ENCODE data around the gene SFT2D3. TPM values are rescaled to one million over a fixed set of nuclear protein-coding genes. Genes with fewer than 3 reads are reported as not detected.

Gene SFT2D3
- total RNA-seq, 2 experiments from 2014 or later: 7.5 to 8.7 TPM

DNA sequence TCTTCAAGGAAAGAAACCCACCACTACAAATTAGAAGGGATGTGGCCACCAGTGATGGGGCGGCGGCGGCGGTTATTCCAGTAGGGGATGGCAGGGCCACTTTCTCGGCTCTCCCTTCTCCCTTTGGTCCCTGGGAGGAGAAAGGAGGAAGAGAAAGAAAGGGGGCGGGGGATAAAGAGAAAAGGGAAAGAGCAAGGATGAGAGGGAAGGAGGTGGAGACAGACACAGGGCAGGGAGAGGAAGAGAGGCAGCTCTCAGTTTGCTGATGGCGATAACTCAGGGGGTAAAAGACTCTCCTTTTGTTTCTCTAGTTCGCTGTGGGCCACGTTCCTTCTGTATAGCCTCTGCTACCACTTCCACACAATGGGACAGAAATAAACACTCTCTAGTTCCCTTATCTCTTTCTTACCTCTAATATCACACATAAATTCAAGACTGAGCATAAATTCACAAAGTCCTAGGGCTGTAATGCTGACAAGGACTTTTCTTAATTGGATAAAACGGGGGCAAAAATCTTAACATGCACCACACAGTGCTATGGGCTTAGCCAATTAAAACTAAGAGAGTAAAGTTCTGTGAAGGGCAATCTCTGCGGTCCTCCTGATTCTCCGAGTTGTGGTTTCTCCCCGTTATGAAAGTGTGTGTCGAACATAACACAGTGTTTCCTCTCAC, 14.6 kb downstream of the SFT2D3 start:
- no peaks in the 10 kb centered on the region for H3K9me3 Mint-ChIP-seq
- DNase-seq (no peak), ATAC-seq (ENCODE audit: low read depth) (no peak)
- no peak overlapping the region for H3K4me3 Mint-ChIP-seq
- H3K27me3 Mint-ChIP-seq: no peaks in the 10 kb centered on the region
- H3K4me1 Mint-ChIP-seq: no peaks in the 10 kb centered on the region
- no peak overlapping the region for H3K27ac Mint-ChIP-seq
- peaks cover 13% of the 10 kb centered on the region for H3K36me3 Mint-ChIP-seq
- POLR2A ChIA-PET: interaction anchor here (0.8 kb wide), 1 partner anchor 9 kb away, joined by 3 read pairs; no protein-coding TSS in a partner anchor

DNA sequence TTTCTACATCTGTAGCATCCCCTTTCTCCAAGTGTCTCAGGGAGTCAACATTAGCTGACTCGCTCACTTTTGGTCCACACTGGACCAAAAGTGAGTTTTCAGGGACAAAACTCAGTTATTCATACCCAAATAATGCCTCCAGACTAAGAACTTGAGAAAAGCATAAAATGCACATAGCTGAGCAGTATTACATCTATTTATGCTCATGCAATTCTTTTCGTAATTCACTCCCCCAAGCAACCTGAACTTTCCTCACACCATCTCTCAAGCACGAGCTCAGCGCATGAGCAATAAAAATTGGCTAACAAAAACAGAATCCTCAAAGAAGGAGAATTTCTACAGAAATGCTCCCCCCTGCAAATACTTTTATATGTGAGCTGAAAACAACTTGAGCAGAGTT, 17.0 kb downstream of the SFT2D3 start:
- Mint-ChIP-seq H3K4me1 (peaks cover 4% of the 10 kb centered on the region), H3K27me3 (no peaks in the 10 kb centered on the region), H3K36me3 (peaks cover 24% of the 10 kb centered on the region), H3K9me3 (no peaks in the 10 kb centered on the region), H3K27ac (no peak overlapping the region), H3K4me3 (no peak overlapping the region)
- ATAC-seq (ENCODE audit: low read depth) (no peak), DNase-seq (no peak)
- POLR2A ChIA-PET: no interaction called here

DNA sequence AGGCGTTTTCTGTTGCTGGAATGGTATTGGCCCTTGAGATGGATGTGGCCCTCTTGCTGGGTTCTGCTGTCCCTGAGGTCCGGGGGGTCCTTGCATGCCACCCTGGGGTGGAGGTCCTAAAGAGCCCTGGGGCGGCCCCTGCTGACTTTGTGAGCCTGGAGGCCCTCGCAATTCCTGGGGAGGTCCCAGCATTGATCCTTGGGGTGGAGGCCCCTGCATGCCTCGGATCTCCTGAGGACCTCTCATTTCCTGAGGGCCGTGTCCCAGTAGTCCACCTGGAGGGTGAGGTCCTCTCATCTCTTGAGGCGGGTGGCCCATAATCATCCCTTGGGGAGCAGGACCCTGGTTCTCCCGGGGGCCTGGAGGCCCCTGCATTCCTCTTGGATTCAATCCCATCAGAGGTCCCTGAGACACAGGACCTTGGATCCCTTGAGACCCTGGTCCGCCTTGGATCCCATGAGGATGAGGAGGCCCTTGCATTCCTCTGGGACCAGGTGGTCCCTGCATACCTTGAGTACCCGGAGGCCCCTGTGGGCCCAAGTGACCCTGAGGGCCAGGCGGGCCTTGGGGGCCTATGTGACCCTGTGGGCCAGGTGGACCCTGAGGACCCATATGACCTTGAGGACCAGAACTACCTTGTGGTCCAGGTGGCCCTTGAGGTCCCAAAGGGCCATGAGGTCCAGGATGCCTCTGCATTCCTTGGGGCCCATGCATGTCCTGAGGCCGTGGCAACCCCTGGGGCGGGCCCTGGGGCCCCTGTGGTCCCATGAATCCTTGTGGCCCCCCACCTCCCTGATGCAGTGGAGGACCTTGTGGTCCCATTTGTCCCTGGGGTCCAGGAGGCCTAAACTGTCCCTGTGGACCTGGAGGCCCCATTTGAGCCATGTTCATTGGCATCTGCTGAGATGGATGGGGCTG, 18.3 kb downstream of the SFT2D3 start:
- H3K4me3 Mint-ChIP-seq: no peak overlapping the region
- POLR2A ChIA-PET: no interaction called here
- H3K36me3 Mint-ChIP-seq: peaks cover 25% of the 10 kb centered on the region
- H3K27ac Mint-ChIP-seq: no peak overlapping the region
- DNase-seq: no peak
- H3K27me3 Mint-ChIP-seq: no peaks in the 10 kb centered on the region
- no peak for ATAC-seq (ENCODE audit: low read depth)
- peaks cover 4% of the 10 kb centered on the region for H3K4me1 Mint-ChIP-seq
- no peaks in the 10 kb centered on the region for H3K9me3 Mint-ChIP-seq

DNA sequence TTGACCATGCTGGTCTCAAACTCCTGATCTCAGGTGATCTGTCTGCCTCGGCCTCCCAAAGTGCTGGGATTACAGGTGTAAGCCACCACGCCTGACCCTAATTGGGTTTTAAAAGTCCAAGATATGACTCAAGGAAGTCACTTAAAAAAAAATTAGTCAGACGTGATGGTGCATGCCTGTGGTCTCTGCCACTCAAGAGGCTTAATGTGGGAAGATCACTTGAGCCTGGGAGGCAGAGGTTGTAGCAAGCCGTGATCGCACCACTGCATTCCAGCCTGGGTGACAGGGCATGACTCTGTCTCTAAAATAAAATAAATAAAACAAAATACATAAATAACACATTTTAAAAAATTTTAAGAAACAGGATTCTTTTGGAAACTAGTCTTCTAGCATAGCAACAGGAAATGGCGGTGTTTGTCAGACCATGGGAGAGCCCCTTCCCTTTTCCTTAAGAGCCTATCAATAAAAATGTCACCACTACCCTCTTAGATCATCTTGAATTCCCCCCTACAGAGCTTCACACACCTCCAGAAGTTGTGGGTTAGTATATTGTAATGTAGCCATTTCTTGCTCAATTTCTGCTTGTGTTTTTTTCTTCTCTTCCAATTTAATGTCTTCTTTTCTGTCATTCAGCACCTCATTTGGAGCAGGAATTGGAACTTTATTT, 20.1 kb downstream of the SFT2D3 start:
- Mint-ChIP-seq H3K27me3 (no peaks in the 10 kb centered on the region), H3K4me3 (no peak overlapping the region), H3K9me3 (no peaks in the 10 kb centered on the region), H3K36me3 (peaks cover 28% of the 10 kb centered on the region), H3K27ac (no peak overlapping the region), H3K4me1 (peaks cover 4% of the 10 kb centered on the region)
- POLR2A ChIA-PET: no interaction called here
- DNase-seq: no peak
- no peak for ATAC-seq (ENCODE audit: low read depth)

DNA sequence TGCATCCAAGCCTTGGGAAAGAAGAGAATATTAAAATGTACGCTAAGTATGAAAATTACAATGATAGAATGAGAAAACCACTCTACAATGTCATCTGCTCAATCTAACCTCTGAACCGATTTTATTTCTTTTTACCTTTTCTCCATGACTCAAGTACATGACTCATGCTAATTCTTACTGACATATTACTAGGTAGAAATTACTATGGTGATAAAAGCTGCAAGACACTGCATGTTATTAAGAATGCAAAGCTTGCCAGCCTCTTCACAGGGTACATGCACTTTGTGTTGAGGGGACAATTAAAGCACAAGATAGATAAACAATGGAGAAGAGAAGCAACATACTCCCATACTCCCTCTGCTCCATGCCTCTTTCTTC, 20.7 kb downstream of the SFT2D3 start:
- DNase-seq (no peak), ATAC-seq (ENCODE audit: low read depth) (no peak)
- Mint-ChIP-seq H3K36me3 (peaks cover 32% of the 10 kb centered on the region), H3K4me1 (peaks cover 5% of the 10 kb centered on the region), H3K27ac (no peak overlapping the region), H3K27me3 (no peaks in the 10 kb centered on the region), H3K4me3 (no peak overlapping the region), H3K9me3 (no peaks in the 10 kb centered on the region)
- POLR2A ChIA-PET: no interaction called here

DNA sequence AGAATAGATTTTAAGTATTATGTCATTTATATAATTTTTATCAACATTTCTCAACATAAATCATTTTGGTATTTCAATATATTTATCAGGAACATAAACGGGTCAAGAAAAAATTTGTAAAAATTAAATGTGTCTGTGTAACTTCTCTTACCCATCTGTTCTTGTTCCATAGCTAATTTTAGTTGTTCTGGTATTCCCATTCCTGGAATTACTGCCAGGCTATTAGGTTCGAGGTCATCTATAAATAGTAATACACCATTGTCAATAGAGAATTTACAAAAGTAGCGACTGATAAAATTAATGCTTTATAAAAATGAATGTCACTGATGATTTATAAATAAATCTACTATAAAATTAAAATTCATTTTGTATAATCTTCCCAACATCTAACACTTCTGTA, 21.5 kb downstream of the SFT2D3 start:
- Mint-ChIP-seq H3K27me3 (no peaks in the 10 kb centered on the region), H3K9me3 (no peaks in the 10 kb centered on the region), H3K27ac (no peak overlapping the region), H3K4me3 (no peak overlapping the region), H3K36me3 (peaks cover 32% of the 10 kb centered on the region), H3K4me1 (peaks cover 5% of the 10 kb centered on the region)
- DNase-seq: no peak
- no peak for ATAC-seq (ENCODE audit: low read depth)
- POLR2A ChIA-PET: no interaction called here

DNA sequence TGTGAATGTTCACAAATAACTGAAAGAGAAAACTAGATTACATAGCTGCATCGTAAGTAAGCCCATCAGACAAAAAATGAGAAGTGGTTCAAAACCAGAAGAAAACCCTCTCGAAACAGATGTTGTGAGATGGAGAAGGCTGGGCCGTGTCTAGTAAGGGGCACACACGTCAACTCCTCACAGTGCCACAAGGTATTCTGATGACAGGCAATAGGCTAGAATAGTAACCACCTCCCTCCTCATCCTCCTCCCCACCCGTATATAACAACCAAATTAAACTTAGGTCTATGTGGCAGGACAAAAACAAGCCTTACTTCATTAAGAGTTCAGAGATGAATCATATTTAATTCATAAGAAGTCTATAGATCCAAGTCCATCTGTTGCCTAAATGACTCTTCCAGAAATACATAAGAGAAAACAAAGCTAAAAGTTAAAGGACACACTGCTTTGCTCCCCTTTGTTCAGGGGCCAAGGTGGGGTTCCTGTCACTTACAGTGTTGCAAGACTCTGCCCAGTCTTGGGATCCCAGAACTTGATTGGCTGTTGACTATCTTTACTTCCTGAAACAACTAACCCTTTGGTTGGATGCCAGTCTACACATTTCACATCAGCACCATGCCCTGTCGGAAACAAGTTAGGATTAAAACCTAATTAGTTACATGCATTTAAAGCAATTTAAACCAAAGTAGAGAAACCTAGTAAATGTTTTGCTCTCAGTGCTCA, 25.0 kb downstream of the SFT2D3 start:
- DNase-seq: no peak
- Mint-ChIP-seq H3K36me3 (peaks cover 21% of the 10 kb centered on the region), H3K4me1 (peaks cover 5% of the 10 kb centered on the region), H3K4me3 (no peak overlapping the region), H3K9me3 (no peaks in the 10 kb centered on the region), H3K27me3 (no peaks in the 10 kb centered on the region), H3K27ac (no peak overlapping the region)
- POLR2A ChIA-PET: no interaction called here
- no peak for ATAC-seq (ENCODE audit: low read depth)

DNA sequence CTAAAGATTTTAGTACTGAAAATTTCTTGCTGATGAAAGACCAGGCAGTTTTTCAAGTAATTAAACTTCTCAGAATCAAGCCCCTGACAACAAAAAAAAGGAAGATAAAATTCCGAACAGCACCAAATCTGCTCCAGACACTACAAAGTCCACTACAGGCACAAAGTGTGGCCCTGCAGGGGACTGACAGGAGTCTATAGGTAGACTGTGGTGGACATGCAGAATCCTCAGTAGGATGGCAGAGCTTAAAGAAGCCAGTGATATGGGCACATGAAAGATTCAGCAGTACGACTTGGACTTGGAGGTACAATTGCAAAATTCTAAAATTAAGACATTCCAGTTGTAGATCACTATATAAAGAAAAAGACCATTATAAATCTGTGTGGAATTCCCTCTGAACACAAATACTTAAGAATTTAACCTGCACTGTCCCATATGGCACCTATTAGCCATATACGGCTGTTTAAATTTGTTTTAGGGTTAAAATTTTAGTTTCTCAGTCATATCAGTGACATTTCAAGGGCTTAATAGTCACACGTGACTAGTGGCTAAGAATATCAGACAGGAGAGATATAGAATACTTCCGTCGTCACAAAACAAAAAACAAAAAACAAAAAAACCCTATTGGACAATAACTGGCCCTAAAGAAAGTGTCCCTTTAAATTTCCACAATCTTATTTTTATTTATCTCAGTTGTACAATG, 32.0 kb downstream of the SFT2D3 start:
- POLR2A ChIA-PET: interaction anchor here (1.3 kb wide), 1 partner anchor 31 kb away, joined by 5 read pairs; no protein-coding TSS in a partner anchor
- ATAC-seq (ENCODE audit: low read depth): no peak
- Mint-ChIP-seq H3K27ac (no peak overlapping the region), H3K4me1 (peaks cover 2% of the 10 kb centered on the region), H3K9me3 (no peaks in the 10 kb centered on the region), H3K27me3 (no peaks in the 10 kb centered on the region), H3K36me3 (peaks cover 7% of the 10 kb centered on the region), H3K4me3 (no peak overlapping the region)
- DNase-seq: no peak

DNA sequence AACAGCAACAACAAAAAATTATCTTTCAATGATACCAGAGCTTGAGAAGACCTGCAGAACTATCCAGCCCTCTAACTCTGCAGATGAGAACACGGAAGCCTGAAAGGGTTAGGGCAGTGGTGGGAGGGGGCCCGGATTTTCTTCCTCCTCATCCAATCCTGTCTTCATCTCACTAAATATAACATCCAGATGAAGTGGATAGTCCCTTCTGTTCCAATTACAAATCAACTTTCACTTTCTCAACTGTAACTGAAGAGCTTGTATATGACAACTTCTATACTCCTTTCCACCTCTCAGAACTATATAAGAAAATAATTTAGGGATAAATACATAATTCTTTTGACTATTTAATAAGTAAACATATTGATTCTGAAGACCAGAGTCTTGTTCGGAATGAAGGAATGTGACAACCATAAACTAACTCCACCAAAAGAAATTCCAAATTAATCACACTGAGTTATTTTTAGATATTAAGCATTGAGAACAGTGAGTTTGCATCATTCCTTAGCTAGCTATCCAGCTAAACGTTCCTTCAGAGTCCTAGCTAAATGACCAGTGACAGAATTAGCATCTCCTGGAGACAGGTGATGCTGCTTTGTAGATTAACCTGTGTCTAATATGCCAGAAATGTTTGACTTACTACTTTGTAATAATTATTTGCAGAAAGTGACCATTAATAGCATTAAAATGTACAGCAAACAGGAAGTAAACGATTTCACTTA, 32.7 kb downstream of the SFT2D3 start:
- no peaks in the 10 kb centered on the region for H3K9me3 Mint-ChIP-seq
- H3K4me1 Mint-ChIP-seq: peaks cover 2% of the 10 kb centered on the region
- no peak overlapping the region for H3K4me3 Mint-ChIP-seq
- H3K27ac Mint-ChIP-seq: no peak overlapping the region
- ATAC-seq (ENCODE audit: low read depth): no peak
- H3K27me3 Mint-ChIP-seq: no peaks in the 10 kb centered on the region
- H3K36me3 Mint-ChIP-seq: peaks cover 13% of the 10 kb centered on the region
- DNase-seq: no peak
- POLR2A ChIA-PET: interaction anchor here (1.3 kb wide), 1 partner anchor 32 kb away, joined by 5 read pairs; no protein-coding TSS in a partner anchor

DNA sequence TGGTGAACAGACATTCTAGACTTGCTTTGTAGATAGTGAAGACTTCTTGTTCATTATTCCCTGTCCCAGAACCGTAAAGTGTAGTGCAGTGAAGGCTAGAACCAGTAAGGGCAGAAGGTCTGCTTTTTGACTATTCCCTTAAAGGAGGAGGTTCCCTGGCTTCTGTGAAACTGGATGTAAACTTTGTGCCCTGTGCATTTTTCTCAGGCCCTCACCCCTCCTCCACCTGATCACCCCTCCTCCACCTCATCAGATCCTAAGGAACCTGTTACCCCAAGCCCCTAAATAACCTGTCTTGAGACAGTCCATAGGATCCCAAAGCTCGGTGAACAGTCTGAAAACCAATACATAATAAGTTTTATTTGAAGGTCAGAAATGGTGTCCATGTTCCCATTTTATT, 33.7 kb downstream of the SFT2D3 start:
- POLR2A ChIA-PET: no interaction called here
- DNase-seq (no peak), ATAC-seq (ENCODE audit: low read depth) (no peak)
- Mint-ChIP-seq H3K4me1 (peaks cover 3% of the 10 kb centered on the region), H3K9me3 (no peaks in the 10 kb centered on the region), H3K27ac (no peak overlapping the region), H3K36me3 (peaks cover 17% of the 10 kb centered on the region), H3K4me3 (no peak overlapping the region), H3K27me3 (no peaks in the 10 kb centered on the region)

DNA sequence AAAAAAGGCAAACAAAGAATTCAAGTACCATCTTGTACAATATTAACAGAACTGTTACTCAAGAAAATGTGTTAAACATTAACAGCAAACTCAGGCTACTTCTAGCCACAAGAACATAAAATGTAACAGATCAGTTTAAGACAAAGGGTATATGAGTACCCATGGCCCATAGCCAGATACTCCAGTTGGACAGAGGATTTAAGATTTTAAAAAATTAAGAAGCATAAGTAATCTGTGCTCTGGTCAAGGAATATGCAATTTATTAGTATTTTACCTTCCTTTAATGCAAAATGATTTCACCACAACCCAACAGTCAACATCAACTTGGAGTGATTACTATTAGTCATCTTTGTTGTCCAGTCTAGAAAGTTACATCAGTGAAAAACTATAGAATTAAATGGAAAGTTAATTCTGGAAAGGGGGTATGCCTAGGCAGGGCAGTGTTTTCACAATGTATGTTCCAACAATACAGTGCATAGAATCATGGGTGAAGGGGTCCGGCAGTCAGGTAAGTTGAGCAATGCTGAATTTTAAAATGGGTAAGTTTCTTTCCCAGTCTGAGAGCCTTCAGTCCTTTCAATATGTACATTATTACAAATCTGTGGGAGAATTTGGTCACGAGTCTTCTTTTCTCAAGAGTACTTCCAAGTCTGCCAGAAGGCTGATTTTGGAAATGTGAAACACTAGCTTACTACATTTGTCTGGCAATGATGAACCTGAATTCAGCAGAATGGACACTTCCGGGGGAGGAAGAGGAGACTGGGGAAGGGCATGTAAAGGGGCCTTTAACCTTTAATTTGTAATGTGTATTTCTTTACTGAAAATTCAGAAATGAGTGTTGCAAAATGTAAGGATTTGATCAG, 34.5 kb downstream of the SFT2D3 start:
- Mint-ChIP-seq H3K27me3 (no peaks in the 10 kb centered on the region), H3K9me3 (no peaks in the 10 kb centered on the region), H3K4me1 (peaks cover 6% of the 10 kb centered on the region), H3K36me3 (peaks cover 22% of the 10 kb centered on the region), H3K27ac (no peak overlapping the region), H3K4me3 (no peak overlapping the region)
- ATAC-seq (ENCODE audit: low read depth) (no peak), DNase-seq (no peak)
- POLR2A ChIA-PET: no interaction called here

DNA sequence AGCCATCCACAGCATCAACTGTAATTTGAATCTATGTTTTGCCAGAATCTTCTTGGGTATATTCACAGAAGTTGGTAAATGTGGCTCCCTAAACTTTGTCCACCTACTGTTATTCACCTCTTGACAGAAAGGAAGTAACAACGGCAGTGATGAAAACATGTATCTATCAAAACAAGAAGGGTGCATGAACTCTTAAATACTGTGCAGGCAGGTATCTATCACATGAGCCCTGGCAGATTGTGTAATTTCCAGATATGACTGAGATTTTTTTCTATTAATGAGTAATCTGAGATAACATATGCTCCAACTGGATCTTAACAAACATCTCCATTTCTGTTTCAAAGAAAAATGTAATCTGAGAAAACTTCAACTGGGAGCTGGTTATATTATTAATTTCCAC, 36.6 kb downstream of the SFT2D3 start:
- Mint-ChIP-seq H3K4me1 (peaks cover 12% of the 10 kb centered on the region), H3K27ac (no peak overlapping the region), H3K27me3 (no peaks in the 10 kb centered on the region), H3K9me3 (no peaks in the 10 kb centered on the region), H3K4me3 (no peak overlapping the region), H3K36me3 (peaks cover 31% of the 10 kb centered on the region)
- POLR2A ChIA-PET: no interaction called here
- no peak for ATAC-seq (ENCODE audit: low read depth)
- DNase-seq: no peak

Data from activated naive CD8-positive, alpha-beta T cell treated with anti-CD3 and anti-CD28 coated beads, Interleukin-2, amount 10 ng/mL, durations not matched to agents 7 days and 5 days (primary cell).